Dermis microvascular lymphatic vessel endothelial cell (primary cell): ENCODE measurements around the gene HDAC9. TPM values are rescaled to one million over a fixed set of nuclear protein-coding genes. Genes with fewer than 3 reads are reported as not detected.
A peak's percentile ranks its signal among the peaks of the same experiment; 100 is the strongest.
"Not testable (repeated sequence)": the region's sequence is repeated elsewhere in the genome, so short reads cannot be mapped to it uniquely, and the experiment has no call there.

Experiments
- DNase-seq, 2 donors: peaks; one replicate each; pipeline versions ENCODE4 v3.0.0 to v3.0.0-alpha.2; 2010; ENCODE audit warnings: low read depth in 2 of 2
- total RNA-seq: library from RNA; depleted of rRNA; stranded (reverse); fragments of >200 nt; gene quantifications from 2 replicates; pipeline ENCODE4 v1.2.1, GENCODE V29; 2014

The HDAC9 gene
- total RNA-seq, 1 donor from 2014 or later: 5.3 TPM

DNA sequence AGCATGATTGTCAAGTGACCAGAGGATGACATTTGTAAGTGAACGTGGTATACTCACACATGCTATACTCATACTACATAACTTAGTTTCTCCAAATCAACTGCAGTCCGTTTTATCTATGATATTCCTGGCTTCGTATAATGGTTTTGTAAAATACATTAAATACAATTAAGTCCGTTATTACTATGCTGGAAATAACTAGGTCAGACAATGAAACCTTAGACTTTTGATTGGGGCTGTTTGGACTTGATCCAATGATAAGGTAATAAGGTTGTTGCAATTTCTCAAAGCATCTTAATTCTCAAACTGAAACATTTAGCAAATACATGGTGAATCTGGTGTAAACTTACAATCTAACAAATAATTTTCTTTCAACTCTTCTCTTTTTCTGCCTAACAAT is 504.9 kb downstream of the HDAC9 start:
- DNase-seq: no peak

- no peak for DNase-seq
Observed at GRCh38 chr7:19001854-19002253, 506.3 kb downstream of the HDAC9 start.

DNA sequence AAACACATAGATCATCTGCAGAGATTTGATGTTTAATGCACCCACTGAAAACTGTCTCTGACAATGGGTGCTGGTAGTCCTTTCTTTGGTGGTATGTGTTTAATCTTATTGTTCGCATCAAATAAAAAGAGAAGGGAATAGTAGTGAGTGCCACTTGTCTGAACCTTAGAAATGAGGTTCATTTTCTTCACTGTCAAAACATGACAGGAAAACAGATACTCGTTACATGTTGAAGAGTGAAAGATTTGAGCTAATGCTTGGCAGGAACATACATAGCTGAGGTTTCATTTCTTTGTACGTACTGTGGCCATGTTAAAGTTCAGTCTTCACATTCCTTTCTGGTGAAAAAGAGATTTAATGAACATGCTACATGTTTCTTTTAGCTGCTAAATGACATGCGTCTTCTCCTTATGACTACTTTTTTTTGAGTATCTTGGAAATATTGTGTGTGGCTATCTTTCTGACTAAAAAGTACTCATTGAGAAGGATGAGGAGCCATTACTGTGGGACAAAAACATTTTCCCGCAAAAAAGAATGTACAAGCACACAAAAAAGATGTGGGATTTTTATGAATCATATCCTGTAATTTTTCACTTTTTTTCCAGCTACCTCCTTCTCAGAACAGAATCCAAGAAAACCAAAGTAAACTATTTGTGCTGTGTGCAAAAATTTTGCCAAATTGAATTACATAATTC is 513.8 kb downstream of the HDAC9 start:
- no peak for DNase-seq

- DNase-seq: no peak
Observed at GRCh38 chr7:19009936-19010280, 514.4 kb downstream of the HDAC9 start.

DNA sequence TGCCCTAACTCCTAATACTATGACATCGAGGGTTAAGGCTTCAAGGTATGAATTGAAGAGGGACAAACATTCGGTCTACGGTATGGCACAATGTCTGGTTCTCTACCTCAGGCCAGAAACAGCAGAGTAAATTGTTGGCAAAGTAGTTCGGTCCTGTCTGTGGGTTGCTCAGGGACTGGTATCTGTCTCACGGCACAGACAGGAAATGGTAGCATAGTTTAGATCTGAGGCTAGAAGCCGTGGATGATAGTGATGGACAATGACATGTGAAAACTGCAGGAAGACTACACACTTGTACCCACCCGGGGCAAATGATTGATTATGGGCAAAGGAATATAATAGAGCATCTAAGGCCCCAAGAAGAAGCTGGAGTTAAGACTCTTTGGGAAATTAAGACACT is 515.7 kb downstream of the HDAC9 start:
- no peak for DNase-seq

GRCh38 chr7:19015098-19015497 is 519.5 kb downstream of the HDAC9 start:
- no peak for DNase-seq

- DNase-seq: no peak
Observed at GRCh38 chr7:19016140-19016539, 520.6 kb downstream of the HDAC9 start.

- DNase-seq: no peak
Observed at GRCh38 chr7:19017374-19017773, 521.8 kb downstream of the HDAC9 start.

DNA sequence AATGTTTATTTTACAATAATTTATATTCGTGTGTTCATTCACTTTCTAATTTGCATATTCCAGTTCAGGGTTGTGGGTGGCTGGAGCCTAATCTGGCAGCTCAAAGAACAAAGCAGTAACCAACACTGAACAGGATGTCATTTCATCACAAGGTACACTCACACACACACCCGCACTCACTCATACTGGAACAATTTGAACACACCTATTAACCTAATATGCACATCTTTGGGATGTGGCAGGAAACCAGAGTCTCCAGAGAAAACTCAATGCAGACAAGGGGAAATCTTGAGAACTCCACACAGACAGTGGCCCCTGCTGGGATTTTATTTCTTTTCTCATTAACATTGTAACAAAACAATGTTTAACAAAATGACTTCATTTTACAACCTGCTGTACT is 524.5 kb downstream of the HDAC9 start:
- DNase-seq: no peak

GRCh38 chr7:19020711-19021110 is 525.2 kb downstream of the HDAC9 start:
- no peak for DNase-seq

GRCh38 chr7:19023477-19023876 is 527.9 kb downstream of the HDAC9 start:
- DNase-seq: no peak

DNA sequence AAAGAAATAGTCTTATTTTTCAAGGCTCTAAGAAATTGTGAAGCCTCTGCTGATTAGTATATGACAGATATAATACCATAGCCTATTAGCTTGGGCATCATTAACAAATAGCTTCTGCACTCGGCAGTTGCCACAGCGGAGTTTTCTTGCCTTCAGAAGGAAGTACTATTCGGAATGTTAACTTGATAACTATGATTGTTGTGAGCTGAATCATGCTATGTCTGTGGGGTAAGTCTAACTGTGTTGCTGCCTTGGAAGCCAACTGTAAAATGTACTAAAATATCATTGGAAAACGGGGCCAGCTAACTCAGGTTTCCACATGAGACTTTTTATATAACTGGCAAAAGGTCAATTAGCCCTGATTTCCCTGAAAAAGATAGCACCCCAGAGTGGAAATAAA is 528.7 kb downstream of the HDAC9 start:
- DNase-seq: no peak

DNA sequence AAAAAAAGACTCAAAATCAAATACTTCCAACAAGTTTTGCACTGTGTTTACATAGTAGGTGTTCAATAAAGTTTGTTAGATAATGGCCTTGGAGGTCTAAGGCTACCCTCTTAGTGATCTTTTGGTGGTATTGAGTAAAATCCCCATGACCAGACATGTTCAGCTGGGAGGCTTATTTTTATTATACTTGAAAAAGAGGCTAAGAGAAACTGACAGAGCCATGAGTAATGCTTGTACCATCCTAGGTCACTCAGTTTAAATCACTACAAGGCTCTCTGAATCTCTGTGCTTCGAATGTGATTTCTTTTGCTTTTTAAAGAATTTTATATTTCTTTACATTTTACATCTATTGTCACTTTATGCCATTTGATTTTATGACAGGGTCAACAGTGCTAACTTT is 531.3 kb downstream of the HDAC9 start:
- DNase-seq: no peak

DNA sequence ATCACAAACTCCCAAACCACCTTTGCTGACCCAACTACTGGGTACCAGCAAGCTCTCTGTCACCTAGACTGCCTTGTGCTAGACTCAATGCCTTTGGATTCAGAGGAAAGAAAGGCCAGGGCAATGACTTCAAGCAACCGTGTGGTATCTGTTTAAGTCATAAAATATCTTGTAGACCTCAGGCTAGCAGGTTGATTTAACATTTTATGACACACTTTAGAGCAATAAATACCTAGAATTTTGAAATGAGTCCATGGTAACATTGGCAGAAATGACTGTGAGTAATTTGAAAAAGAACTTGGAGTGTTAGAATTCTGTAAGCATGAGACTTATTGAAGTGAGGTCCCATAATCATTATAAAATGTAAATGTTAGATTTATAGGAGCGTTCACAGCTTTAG is 534.7 kb downstream of the HDAC9 start:
- no peak for DNase-seq

GRCh38 chr7:19032942-19033341 is 537.4 kb downstream of the HDAC9 start:
- not testable (repeated sequence) for DNase-seq

DNA sequence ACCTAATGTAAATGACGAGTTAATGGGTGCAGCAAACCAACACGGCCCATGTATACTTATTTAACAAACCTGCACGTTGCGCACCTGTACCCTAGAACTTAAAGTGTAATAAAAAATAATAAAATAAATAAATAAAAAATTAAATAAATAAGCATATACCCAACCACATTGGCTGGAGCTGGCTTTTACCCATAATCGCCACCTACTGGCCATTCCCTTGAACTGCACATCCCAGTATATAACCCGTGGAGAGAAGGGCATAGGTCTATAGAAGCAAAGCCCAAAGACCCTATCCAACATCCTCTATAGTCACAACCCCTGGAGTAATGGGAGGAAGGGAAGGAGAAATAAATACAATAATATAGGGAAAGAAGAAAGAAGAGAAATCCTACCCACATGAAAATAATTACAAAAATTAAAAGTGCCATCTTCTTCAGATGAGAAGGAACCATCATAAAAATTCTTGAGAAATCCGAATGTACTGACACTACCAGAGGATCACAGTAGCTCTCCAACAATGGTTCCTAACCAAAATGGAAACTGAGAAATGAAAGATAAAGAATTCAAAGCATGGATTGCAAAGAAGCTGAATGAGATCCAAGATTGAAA is 556.3 kb downstream of the HDAC9 start:
- DNase-seq: peak; percentile 23 to 50
